Measurements from ENCODE around the gene KRTAP5-6.

Gene KRTAP5-6

GRCh38 chr11:1742869-1743584 is 46.0 kb downstream of the KRTAP5-6 start:
- Histone ChIP-seq H3K4me1 (ENCODE audit: control insufficient read depth, insufficient read depth, low read length) (no peaks in the 10 kb centered on the region), H3K9me3 (ENCODE audit: control insufficient read depth, insufficient read depth, low read depth, low read length) (no peaks in the 10 kb centered on the region), H3K4me3 (ENCODE audit: low read depth, low read length) (no peak overlapping the region), H3K36me3 (ENCODE audit: control insufficient read depth in 2 of 2, insufficient read depth in 1 of 2, low read length in 2 of 2) (no peaks in the 10 kb centered on the region), H3K27ac (ENCODE audit: extremely low read depth, low read depth, low read length) (no peak overlapping the region)
- CTCF ChIA-PET: no interaction called here
- TF ChIP-seq ZNF155 (tag by site-specific recombination; IDR thresholded peaks at IDR 0.05) (no peak), GLIS1 (tag by site-specific recombination; IDR thresholded peaks at IDR 0.05) (no peak), TRIM28 (IDR thresholded peaks at IDR 0.05; ENCODE audit: borderline replicate concordance, low read length) (no peak), ZNF600 (tag by site-specific recombination; IDR thresholded peaks at IDR 0.05) (no peak), ZNF621 (tag by site-specific recombination; IDR thresholded peaks at IDR 0.05) (no peak), ZNF549 (tag by site-specific recombination; IDR thresholded peaks at IDR 0.05) (no peak), ZNF266 (tag by site-specific recombination; IDR thresholded peaks at IDR 0.05; ENCODE audit: low read depth) (no peak), ZNF366 (tag by site-specific recombination; conservative IDR thresholded peaks at IDR 0.05) (peak; percentile 99), ZNF580 (tag by site-specific recombination; IDR thresholded peaks at IDR 0.05) (no peak), ZNF398 (tag by site-specific recombination; IDR thresholded peaks at IDR 0.05) (no peak), ZBTB17 (tag by site-specific recombination; IDR thresholded peaks at IDR 0.05) (peak; percentile 99), ZNF571 (tag by site-specific recombination; IDR thresholded peaks at IDR 0.05) (no peak), ZNF169 (tag by site-specific recombination; IDR thresholded peaks at IDR 0.05) (0 out of 2 replicates have a peak, but pooled peaks have one; percentile 47), ZNF626 (tag by site-specific recombination; IDR thresholded peaks at IDR 0.05) (no peak), ZNF19 (tag by site-specific recombination; IDR thresholded peaks at IDR 0.05; ENCODE audit: low read depth) (no peak), ZNF248 (tag by site-specific recombination; IDR thresholded peaks at IDR 0.05) (no peak), KLF8 (tag by site-specific recombination; IDR thresholded peaks at IDR 0.05) (no peak)
- POLR2A ChIA-PET: no interaction called here

GRCh38 chr11:1743585-1744136 is 46.7 kb downstream of the KRTAP5-6 start:
- no peaks in the 10 kb centered on the region for H3K4me1 ChIP-seq (ENCODE audit: control insufficient read depth, insufficient read depth, low read length)
- no peaks in the 10 kb centered on the region for H3K36me3 ChIP-seq (ENCODE audit: control insufficient read depth in 2 of 2, insufficient read depth in 1 of 2, low read length in 2 of 2)
- no peaks in the 10 kb centered on the region for H3K9me3 ChIP-seq (ENCODE audit: control insufficient read depth, insufficient read depth, low read depth, low read length)
- no peak overlapping the region for H3K27ac ChIP-seq (ENCODE audit: extremely low read depth, low read depth, low read length)
- no peak overlapping the region for H3K4me3 ChIP-seq (ENCODE audit: low read depth, low read length)
- ChIA-PET CTCF (interaction anchor here (0.8 to 1.7 kb wide), 3 partner anchors 50 to 224 kb away, joined by 3 to 7 read pairs (median 5); no protein-coding TSS in a partner anchor), POLR2A (no interaction called here)
- TF ChIP-seq PRDM4 (tag by site-specific recombination; IDR thresholded peaks at IDR 0.05) (no peak), ZNF18 (tag by site-specific recombination; IDR thresholded peaks at IDR 0.05) (no peak), ZNF416 (tag by site-specific recombination; IDR thresholded peaks at IDR 0.05) (no peak), ZNF529 (tag by site-specific recombination; IDR thresholded peaks at IDR 0.05; ENCODE audit: insufficient replicate concordance) (no peak), BCL11B (tag by site-specific recombination; IDR thresholded peaks at IDR 0.05; ENCODE audit: low read depth) (no peak), ZNF132 (tag by site-specific recombination; IDR thresholded peaks at IDR 0.05; ENCODE audit: borderline replicate concordance) (no peak), ZNF423 (tag by site-specific recombination; IDR thresholded peaks at IDR 0.05) (no peak), ZNF571 (tag by site-specific recombination; IDR thresholded peaks at IDR 0.05) (no peak), ZFP3 (tag by site-specific recombination; IDR thresholded peaks at IDR 0.05; ENCODE audit: low read depth) (no peak), ZNF548 (tag by site-specific recombination; IDR thresholded peaks at IDR 0.05) (no peak), ZNF121 (tag by site-specific recombination; IDR thresholded peaks at IDR 0.05) (no peak), ZNF202 (tag by site-specific recombination; IDR thresholded peaks at IDR 0.05; ENCODE audit: borderline replicate concordance) (no peak), ZNF24 (tag by site-specific recombination; IDR thresholded peaks at IDR 0.05) (no peak), SP7 (tag by site-specific recombination; IDR thresholded peaks at IDR 0.05) (no peak), ZNF16 (tag by site-specific recombination; IDR thresholded peaks at IDR 0.05; ENCODE audit: low read depth) (no peak), ZNF19 (tag by site-specific recombination; IDR thresholded peaks at IDR 0.05; ENCODE audit: low read depth) (no peak)
